HG02938 (cell line): ENCODE measurements around the gene NOL3.

Source experiments
- ATAC-seq: cut with Tn5 transposase; IDR thresholded peaks from one replicate; pipeline ENCODE4 v1.9.1; 2021; ENCODE audit warnings: mild to moderate bottlenecking, moderate library complexity; ENCODE audit not compliant: unreplicated experiment

The NOL3 gene

DNA sequence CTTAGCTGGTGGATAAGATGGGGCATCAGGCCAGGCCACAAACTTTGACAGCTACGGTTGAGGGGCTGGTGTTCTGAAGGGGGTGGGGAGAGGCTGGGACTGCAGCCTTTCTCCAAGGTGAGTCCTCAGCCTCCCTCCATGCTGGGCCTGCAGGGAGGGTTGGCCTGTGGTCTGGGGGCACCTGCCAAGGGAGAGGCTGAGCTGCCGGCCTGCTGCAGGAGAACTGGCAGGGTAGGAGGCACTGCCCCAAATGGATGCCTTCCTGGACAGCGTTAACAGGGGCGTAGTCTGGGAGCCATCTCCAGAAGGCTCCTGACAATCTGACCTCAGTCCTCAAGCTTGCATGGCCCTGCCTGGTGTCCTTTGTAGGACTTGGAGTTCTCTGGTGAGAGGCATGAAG, 33.7 kb downstream of the NOL3 start:
- no peak for ATAC-seq

DNA sequence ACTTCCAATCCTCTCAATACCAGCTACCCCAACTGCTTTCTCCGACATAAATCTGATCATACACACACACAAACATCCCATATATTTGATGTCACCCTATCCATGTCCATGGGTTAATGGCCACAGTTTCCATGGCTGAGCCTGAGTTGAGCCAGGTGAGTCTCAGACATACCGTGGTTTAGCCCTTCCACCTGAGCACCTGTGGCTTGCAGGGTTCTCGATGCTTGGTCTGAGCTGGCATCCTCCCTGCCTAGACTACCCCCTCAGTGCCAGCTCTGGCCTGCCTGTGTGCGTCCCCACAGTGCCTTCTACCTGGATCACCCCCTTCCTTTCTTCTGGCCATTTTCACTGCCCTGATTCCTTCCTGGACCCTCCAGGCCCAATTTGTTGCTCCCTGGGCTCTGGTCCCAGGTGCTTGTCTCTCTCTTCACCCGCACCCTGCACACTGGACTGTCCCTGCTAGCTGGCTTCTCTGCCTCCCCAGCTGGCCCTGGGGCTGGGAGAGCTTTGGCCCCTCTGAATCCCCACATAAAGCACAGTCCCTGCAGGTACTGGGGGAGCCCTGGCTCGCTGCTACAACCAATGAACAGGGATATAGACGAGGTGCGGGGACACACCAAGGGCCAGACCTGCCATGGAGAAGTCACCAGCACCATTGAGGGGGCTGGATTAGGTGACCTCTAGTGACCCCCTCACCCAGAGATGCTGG, 35.9 kb downstream of the NOL3 start:
- ATAC-seq = no peak

DNA sequence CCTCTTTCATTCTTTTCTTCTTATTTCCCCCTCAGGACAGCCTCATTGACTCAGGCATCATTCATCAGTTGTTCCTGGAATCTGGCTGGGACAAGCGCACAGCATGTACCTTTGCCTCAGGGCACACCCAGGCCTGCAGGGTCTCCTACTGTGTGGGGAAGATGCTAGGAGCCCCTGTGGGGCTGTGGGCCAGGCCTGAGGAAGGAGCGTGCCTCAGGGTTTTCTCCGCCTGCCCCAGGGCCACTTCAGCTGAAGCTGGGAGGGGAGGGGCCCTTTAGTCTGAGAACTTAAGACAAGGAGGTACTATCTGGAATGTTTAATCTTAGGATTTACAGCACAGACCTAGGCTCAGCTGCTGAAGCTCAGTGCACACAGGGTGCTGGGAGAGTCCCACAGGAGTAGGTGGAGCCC, 36.5 kb downstream of the NOL3 start:
- no peak for ATAC-seq

DNA sequence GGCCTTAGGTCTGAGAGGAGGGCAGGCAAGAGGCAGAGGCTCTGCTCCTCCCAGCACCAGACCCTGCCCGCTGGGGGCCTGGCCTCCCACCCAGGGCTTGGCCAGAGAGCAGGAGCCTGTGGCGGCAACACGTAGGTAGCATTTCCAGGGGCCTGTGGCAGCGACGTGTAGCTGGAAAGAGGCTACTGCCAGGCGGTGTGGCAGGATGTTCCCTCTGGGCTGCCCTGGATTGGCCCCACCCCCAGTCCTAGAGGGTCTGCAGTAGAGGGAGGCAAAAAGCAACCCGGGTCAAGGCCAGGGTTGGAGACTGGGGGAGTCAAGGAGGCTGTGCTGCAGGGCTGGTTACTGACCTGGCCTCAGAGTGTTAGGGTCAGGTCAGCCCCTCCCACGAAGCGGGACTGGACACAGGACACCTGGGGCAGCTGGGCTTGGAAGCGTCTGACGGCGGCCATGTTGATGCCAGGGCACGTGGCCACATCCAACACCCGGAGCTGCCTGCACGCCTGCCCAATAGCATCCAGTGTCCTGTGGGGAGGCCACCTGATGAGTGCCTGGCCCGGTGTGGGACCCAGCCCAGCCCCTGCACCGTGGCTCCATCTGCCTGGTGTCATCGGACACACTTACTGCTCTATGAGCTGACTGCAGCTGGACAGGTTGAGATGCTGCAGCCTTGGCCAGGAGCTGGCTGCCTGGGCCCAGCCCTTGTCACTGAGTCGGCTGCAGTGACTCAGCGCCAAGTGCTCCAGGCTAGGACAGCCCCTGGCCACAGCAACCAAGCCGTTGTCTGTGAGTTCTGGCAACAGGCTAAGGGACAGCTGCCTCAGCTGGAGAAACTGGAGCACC, 37.1 kb downstream of the NOL3 start:
- no peak for ATAC-seq

DNA sequence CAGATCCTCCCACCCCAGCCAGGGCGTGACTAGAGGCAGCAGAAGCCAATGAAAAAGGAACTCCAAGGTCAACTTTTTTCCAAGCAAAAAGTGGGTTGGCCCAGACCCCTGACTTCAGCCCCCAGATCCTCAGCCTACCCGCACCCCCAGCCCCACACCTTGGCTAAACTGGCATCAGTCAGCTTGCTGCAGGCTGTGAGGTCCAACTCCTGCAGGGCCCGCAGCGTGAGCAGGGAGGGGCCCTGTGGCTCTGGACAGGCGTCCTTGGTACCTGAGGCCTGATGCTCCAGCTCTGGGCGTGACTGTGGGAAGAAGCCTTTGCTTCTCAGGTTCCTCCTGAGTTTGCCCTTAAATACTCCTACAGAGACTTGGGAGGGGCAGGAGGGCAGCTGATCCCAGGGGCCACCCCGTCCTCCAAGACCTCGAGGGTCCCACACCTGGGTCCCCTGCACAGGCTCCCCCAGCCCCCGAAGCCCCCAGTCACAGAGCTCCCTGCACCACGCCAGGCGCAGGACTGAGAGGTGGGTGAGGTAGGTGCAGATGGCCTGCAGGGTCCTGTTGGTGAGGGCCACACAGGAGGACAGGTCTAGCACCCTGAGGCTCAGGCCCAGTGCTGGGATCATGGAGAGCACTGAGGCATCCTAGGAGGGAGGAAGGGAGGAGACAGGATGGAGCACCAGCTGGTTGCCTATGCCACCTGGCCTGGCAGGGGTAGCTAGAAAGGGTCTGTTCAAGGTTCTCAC, 38.0 kb downstream of the NOL3 start:
- ATAC-seq = no peak

DNA sequence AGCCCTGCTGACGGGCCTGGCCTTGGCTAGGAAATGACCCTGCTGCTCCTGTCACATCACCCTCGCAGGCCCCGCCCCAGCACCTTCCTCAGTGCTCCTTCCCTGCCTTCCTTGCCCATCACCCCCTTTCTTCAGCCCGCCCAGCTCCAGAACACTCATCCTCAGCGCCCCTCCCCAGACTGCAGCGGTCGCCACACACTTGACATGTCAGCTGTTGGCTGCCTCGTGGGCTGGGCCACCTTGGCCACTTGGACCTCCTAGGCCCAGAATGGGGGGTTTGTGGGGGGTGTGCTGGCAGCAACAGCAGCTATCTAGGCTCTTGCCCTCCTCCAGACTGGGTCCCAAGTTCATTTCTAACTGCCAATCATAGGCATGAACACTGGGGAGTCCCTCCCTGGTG, 39.2 kb downstream of the NOL3 start:
- ATAC-seq = no peak

DNA sequence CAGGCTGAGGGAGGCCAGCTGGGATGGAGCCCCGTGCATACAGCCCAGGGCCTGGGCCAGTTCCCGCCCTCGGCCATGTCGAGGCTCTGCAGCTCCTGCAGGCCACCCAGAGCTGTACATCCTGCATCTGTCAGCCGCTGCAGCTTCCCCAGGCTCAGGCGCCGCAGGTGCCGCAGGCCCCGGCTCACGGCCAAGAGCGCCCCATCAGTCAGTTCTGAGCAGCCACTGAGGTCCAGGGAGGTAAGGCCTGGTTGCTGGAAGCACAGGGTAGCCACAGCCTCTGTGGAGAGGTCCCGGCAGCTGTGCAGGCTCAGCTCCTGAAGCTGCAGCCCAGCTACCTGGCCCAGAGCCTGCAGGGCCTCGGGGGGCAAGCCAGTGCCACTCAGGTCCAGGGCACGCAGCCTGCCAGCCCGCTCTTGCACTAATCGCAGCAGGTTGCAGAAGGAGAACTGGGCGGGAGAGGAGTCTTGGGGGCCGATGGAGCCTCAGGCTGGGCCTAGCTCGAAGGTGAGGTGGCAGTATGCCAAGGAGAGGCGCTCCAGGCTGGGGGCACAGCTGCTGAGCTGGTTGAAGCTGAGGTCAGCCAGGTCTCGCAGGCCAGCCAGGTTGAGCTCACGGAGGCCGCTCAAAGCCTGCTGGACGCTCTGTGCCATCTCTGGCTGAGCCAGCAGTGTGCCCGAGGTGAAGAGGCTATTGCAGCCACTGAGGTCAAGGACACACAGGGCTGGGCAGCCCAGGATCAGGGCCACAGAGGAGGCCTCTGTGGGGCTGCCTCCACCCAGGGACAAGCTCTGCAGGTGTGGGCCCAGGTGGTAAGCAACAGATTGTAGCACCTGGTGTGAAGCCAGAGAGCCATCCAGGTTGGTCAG, 40.0 kb downstream of the NOL3 start:
- no peak for ATAC-seq

DNA sequence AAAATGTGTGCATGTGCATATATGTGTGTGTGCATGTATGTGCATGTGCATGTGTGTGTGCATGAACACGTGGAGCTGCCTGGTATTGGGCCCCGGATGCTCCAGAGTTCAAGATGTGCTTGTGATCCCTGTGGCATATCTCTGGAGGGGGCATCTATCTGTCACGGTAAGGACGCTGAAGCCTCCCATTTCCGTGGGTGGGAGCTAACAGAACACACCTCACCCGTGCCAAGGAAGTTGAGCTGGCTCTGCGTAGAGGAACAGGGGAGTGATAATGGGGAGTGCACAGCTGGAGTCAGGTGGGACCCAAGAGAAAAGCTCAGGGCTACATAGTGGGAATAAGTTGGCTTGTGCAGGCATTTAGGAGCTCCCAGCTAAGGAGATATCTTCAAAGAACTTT, 41.3 kb downstream of the NOL3 start:
- no peak for ATAC-seq

DNA sequence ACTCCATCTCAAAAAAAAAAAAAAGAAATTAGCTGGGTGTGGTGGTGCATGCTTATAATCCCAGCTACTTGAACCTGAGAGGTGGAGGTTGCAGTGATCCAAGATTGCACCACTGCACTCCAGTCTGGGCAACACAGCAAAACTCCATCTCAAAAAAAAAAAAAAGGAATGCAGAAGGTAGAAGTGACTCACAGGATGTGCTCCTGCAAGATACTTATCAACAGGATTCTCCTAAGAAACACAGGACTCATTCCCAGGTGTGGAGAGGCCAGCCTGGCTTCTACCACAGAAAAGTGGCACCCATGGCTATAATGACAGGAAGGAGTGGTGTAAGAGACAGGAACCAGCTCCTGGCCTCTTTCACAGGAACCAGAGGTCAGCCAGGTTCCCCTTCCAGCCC, 42.4 kb downstream of the NOL3 start:
- ATAC-seq = no peak

DNA sequence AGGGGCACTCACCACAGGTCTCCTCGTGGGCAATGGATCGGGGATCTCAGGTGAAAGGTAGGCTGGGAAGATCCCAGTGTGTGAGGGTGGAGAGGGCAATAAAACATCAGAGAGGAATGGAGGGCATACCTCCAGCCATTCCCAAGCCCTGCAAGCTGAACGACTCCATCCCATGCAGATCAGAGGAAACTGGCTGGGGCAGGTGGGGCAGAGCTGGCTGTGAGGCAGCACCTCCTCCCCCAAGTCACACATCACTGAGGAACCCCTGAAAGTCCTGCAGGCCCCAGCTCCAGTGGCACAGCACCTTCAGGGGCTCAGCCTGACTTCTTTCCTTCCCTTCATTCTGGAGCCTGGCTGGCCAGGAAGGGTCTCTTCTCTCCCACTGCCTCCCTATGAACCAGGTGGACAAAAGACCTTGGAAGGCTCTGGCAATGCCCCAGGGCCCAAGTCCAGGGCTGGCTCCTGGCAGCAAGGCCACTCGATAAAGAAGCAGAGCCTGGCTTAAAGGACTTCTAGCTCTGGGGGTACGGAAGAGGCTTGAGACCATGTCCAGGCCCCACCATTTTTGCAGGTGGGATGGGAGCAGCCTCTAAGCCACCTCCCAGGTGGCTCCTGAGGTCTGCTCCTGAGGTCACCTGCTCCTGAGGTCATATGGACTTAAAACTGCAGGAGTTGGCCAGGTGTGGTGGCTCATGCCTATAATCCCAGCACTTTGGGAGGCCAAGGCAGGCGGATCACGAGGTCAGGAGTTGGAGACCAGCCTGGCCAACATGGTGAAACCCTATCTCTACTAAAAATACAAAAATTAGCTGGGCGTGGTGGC, 43.1 kb downstream of the NOL3 start:
- no peak for ATAC-seq

DNA sequence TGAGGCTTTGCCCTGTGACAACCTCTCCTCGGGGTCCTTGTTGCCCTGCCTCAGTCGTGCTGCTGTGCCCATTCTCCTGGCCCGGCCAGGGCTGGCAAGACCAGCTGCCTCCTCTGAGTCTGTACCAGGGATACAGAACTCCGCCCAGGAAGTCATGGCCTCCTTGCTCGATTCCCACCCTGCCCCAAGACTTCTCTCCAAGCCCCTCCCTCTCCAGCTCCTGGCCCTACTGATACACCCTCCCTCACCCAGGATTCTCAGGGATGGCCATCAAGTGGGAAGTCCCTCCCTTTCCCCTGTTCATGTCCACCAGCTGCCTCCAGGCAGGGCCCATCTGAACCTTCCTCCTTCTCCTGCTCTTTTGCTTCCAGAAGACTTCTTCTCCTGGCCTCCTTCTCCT, 45.4 kb downstream of the NOL3 start:
- ATAC-seq = no peak

DNA sequence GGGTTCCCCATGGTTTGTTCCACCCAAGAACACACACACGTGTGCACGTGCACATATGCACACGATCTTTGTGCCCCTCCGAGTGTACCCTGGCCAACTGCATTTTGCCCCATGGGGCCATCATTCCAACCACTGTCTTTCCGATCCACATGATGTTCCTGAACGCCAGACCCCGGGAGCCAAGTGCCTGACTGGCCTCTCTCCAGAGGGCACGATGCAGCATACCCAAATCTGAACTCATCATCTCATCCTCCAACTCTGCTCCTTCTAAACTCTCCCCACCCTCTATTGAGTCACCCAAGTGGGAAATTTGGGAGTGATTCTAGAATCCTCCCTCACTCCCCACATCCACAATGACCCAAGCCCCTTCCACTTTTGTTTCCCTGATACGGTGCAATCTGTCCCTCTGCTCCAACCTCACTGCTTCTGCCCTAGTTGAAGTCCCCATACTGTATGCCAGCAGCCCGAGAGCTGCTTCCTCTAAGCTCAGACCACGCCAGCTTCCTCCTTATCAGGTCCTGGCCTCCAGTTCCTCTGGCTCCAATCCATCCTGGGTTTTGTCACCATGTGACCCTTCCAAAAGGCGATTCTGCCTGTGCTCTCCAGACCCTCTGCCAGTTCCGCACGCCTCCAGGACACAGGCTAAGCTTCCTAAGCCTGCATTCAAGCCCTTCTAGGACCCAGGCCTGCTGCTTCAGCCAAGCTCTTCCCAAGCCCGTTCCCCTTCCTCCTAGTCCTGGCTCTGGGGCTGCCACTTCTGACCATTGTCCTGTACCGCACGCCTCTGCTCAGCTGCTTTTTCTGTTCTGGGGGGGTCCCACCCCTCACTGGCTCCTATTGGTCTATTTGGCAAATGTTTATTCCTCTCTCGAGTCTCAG, 46.5 kb downstream of the NOL3 start:
- no peak for ATAC-seq

DNA sequence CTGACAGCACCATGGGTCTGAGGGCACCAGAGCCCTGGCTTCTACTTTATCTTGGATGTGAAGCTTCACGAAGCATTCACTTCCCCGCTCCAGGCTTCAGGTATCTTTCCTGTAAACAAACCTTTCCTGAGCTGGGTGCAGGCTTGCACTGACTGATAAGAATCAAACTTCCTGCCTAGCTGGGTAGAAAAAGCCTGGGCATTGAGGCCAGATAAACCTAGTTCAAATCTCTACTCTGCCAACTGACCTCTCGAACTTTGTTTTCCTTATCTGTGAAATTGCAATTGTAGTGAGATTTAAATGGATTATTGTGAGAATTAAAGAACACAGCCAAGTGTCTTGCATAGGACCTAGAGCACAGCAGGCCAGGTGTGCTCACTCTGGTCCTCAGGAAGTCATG, 53.7 kb downstream of the NOL3 start:
- ATAC-seq = no peak
